Activated T-helper 1 cell treated with anti-CD3 and anti-CD28 coated beads, Interleukin-12 subunit alpha, Interleukin-12 subunit beta, Interleukin-2, Interleukin-4 antibody, amounts not matched to agents 30 ng/mL and 10 ng/mL and 1 ng/mL, durations not matched to agents 14 hours and 24 hours and 36 hours (primary cell): ENCODE results near the gene PDE4D. TPM values are rescaled to one million over a fixed set of nuclear protein-coding genes. Genes with fewer than 3 reads are reported as not detected.
"Not testable (repeated sequence)": the region's sequence is repeated elsewhere in the genome, so short reads cannot be mapped to it uniquely, and the experiment has no call there.

ENCODE experiments used
- DNase-seq: peaks from one replicate; pipeline ENCODE4 v3.0.0; 2021; ENCODE audit warnings: low spot score
- H3K27ac Mint-ChIP-seq: one replicate; pipeline ENCODE4 v1.8.0; 2021; ENCODE audit warnings: mild to moderate bottlenecking, mixed read lengths
- H3K27me3 Mint-ChIP-seq: one replicate; pipeline ENCODE4 v1.8.0; 2022; ENCODE audit warnings: mild to moderate bottlenecking, moderate library complexity, mixed read lengths; ENCODE audit not compliant: insufficient read depth
- H3K36me3 Mint-ChIP-seq: one replicate; pipeline ENCODE4 v1.8.0; 2021; ENCODE audit warnings: low read depth, mixed read lengths
- H3K4me1 Mint-ChIP-seq: one replicate; pipeline ENCODE4 v1.8.0; 2021; ENCODE audit warnings: low read depth, mixed read lengths
- H3K4me3 Mint-ChIP-seq: one replicate; pipeline ENCODE4 v1.8.0; 2021; ENCODE audit warnings: mild to moderate bottlenecking, moderate library complexity, mixed read lengths
- H3K9me3 Mint-ChIP-seq: one replicate; pipeline ENCODE4 v1.8.0; 2021; ENCODE audit warnings: mixed read lengths
- intact Hi-C: fragments of 100-400 bp; cut with micrococcal nuclease; formaldehyde crosslinking; loops from one replicate; pipeline ENCODE4 v1.15.1; 2024
- total RNA-seq: library from RNA; stranded (reverse); gene quantifications from 2 replicates; pipeline ENCODE4 v1.2.3, GENCODE V29; 2022

The PDE4D gene
- total RNA-seq, 1 donor from 2014 or later, result 50.6 TPM

DNA sequence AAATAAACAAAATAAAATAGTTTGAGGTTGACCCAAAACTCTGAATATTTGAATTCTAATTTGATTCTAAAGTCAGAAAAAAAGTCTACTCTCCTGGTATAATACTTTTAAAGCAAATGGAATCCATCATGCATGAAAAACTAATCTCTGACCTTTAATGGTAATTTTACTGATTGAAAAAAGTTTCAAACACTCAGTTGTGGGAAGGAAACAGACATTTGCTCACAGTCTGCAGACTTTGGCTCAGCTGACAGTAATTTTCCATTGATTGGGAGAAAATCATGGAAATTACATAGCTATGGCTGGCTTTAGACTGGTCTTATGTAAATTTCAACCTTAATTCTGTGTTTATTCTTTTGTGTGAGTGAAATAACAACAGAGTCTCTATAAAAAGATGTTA lies 574.3 kb downstream of the PDE4D start:
- Mint-ChIP-seq H3K27ac (no peak overlapping the region), H3K4me1 (no peaks in the 10 kb centered on the region), H3K9me3 (no peaks in the 10 kb centered on the region), H3K27me3 (peaks cover 11% of the 10 kb centered on the region), H3K36me3 (no peaks in the 10 kb centered on the region), H3K4me3 (no peak overlapping the region)
- intact Hi-C loops, result no loop called here
- DNase-seq, result no peak

DNA sequence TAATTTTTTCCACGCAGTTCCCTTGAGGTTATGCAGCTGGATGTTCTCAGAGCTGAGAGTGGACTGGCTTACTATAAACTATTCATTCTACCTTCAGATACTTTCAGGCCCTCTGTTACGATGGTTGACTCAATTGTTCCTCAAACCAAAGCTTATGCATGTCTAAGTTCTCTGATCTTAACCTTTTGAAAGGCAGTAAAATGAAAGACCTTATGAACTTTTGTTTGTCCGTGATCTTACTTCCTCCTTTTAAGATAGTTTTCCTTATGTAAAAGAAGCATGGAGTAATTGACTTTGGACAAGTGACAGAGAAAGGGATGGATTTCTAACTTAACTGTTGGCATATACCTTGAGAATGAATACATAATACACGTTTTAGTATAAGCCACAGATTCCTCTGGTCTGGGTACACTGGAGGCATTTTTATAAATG lies 575.7 kb downstream of the PDE4D start:
- H3K4me1 Mint-ChIP-seq, result no peaks in the 10 kb centered on the region
- no peaks in the 10 kb centered on the region for H3K36me3 Mint-ChIP-seq
- H3K4me3 Mint-ChIP-seq, result no peak overlapping the region
- intact Hi-C loops, result no loop called here
- no peaks in the 10 kb centered on the region for H3K9me3 Mint-ChIP-seq
- no peak for DNase-seq
- no peak overlapping the region for H3K27ac Mint-ChIP-seq
- peaks cover 8% of the 10 kb centered on the region for H3K27me3 Mint-ChIP-seq

DNA sequence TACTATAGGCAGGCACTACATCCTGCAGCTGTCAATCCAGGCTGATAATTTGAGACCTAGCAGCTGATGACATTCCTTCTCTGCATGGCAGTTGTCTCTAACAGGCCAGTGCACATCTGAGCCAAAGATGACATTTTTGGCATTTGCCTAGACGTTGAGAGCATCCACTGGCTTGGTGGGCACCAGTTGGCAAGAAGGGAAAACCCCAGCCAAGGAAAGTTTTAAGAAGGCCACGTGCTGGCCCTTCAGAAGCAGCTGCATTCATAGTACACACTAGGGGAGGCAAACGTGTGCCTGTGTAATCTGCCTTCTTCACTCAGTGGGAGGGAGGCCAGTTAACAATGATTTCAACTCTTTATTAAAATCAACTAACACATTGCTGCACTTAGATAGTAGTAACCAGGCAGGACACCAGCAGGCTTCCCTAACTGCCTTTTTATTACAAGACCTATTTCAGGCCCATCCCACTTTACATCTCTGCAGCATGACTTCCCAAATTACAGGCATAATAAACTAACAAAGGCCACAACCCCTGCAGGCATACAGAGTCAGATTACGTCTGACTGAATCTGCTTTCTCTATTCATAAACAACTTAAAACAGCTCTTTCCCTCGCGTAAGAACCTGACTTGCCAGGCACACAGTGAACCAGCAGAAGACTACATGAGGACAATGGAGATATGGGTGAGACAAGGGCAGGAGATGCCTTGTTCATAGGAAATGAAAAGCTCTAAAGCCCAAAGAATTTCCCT lies 576.3 kb downstream of the PDE4D start:
- Mint-ChIP-seq H3K27me3 (peaks cover 8% of the 10 kb centered on the region), H3K36me3 (no peaks in the 10 kb centered on the region), H3K4me3 (no peak overlapping the region), H3K27ac (no peak overlapping the region), H3K4me1 (no peaks in the 10 kb centered on the region), H3K9me3 (no peaks in the 10 kb centered on the region)
- DNase-seq, result no peak
- intact Hi-C loops, result no loop called here

DNA sequence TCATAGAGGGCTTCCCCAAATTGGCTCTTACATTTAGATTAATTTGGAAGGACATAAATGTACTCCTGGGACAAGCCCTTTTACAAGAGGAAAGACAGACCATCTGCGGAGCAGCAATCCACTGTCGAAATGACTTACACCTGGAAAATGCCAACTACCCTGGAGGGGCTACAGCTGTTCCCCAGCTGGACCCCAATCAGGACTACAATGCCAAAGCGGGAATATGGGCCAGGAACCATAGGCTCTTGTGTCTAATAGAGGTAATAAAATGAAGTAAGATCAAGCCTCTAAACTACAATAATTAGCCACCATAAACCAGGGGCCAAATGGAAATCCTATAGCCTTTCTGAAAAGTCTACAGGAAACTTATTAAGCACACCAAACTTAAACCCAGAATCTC lies 581.3 kb downstream of the PDE4D start:
- intact Hi-C loops, result no loop called here
- Mint-ChIP-seq H3K27ac (no peak overlapping the region), H3K36me3 (no peaks in the 10 kb centered on the region), H3K4me3 (no peak overlapping the region), H3K4me1 (no peaks in the 10 kb centered on the region), H3K9me3 (no peaks in the 10 kb centered on the region), H3K27me3 (peaks cover 4% of the 10 kb centered on the region)
- no peak for DNase-seq

DNA sequence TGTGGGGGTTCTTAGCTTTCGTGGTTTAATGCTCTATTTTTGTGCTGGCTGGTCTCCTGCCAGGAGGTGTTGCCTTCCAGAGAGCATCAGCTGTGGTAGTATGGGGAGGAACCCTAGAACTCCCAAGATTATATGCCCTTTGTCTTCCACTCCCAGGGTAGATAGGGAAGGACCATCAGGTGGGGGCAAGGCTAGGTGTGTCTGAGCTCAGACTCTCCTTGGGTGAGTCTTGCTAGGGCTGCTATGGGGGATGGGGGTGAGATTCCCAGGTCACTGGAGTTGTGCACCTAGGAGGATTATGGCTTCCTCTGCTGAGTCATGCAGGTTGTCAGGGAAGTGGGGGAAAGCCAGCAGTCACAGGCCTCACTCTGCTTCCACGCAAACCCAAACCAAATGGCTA lies 584.8 kb downstream of the PDE4D start:
- H3K27me3 Mint-ChIP-seq, H3K4me1 Mint-ChIP-seq, H3K4me3 Mint-ChIP-seq, intact Hi-C loops, H3K36me3 Mint-ChIP-seq, H3K27ac Mint-ChIP-seq, H3K9me3 Mint-ChIP-seq, DNase-seq: not testable (repeated sequence)

DNA sequence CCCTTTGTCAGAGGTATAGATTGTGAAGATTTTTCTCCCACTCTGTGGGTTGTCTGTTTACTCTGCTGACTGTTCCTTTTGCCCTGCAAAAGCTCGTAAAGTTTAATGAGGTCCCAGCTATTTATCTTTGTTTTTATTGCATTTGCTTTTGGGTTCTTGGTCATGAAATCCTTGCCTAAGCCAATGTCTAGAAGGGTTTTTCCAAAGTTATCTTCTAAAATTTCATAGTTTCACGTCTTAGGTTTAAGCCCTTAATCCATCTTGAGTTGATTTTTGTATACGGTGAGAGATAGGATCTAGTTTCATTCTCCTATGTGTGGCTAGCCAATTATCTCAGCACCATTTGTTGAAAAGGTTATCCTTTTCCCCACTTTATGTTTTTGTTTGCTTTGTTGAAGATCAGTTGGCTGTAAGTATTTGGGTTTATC lies 590.2 kb downstream of the PDE4D start:
- H3K36me3 Mint-ChIP-seq, H3K4me3 Mint-ChIP-seq, H3K27ac Mint-ChIP-seq, H3K4me1 Mint-ChIP-seq, H3K27me3 Mint-ChIP-seq, DNase-seq, intact Hi-C loops, H3K9me3 Mint-ChIP-seq: not testable (repeated sequence)

DNA sequence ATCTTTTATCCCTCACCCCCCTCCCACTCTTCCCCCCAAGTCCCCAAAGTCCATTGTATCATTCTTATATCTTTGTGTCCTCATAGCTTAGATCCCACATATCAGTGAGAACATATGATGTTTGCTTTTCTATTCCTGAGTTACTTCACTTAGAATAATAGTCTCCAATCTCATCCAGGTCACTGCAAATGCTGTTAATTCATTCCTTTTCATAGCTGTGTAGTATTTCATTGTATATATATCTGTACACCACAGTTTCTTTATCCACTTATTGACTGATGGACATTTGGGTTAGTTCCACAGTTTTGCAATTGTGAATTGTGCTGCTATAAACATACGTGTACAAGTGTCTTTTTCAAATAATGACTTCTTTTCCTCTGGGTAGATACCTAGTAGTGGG lies 591.0 kb downstream of the PDE4D start:
- H3K4me3 Mint-ChIP-seq, H3K27ac Mint-ChIP-seq, H3K4me1 Mint-ChIP-seq, H3K27me3 Mint-ChIP-seq, intact Hi-C loops, H3K9me3 Mint-ChIP-seq, H3K36me3 Mint-ChIP-seq, DNase-seq: not testable (repeated sequence)

DNA sequence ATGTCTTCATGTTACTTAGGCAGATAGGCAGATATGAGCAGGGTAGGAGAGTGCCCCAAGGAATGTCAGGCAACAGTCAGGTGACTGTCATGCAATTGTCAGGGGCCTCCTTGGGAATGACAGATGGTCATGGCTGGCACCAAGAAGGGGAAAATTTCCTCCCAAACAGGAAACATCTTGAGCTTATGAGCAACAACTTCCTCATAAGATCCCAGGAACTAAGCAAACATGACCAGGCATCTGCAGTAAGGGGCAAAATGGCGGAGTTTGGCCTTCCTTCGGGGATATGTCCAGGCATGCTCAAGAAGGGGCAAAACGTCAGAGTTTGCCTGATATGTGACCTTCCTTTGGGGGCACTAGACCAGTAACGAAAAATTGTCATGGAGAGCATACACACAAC lies 591.8 kb downstream of the PDE4D start:
- Mint-ChIP-seq H3K4me1 (peaks cover 9% of the 10 kb centered on the region), H3K4me3 (no peak overlapping the region), H3K27ac (no peak overlapping the region), H3K27me3 (peaks cover 6% of the 10 kb centered on the region), H3K9me3 (peaks cover 7% of the 10 kb centered on the region), H3K36me3 (no peaks in the 10 kb centered on the region)
- intact Hi-C loops, result no loop called here
- DNase-seq, result no peak

DNA sequence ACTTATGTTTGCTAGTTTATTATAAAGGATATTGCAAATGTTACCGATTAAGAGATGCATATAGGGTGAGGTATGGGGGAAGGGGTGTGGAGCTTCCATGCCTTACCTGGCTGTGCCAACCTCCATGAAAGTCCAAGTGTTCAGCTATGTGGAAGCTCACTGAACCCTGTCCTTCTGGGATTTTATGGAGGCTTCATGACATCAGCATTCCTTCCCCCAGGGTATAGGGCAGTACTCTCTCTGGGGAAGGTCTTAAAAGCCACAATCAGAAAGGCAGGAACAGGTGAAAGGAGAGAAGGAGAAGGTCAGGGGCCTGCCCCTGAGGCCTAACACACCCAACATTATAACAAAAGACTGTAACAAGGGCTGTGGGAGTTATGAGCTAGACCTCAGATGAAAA lies 592.6 kb downstream of the PDE4D start:
- no peak overlapping the region for H3K27ac Mint-ChIP-seq
- peaks cover 7% of the 10 kb centered on the region for H3K9me3 Mint-ChIP-seq
- DNase-seq, result no peak
- intact Hi-C loops, result no loop called here
- peaks cover 6% of the 10 kb centered on the region for H3K27me3 Mint-ChIP-seq
- H3K4me3 Mint-ChIP-seq, result no peak overlapping the region
- no peaks in the 10 kb centered on the region for H3K36me3 Mint-ChIP-seq
- H3K4me1 Mint-ChIP-seq, result peaks cover 13% of the 10 kb centered on the region

DNA sequence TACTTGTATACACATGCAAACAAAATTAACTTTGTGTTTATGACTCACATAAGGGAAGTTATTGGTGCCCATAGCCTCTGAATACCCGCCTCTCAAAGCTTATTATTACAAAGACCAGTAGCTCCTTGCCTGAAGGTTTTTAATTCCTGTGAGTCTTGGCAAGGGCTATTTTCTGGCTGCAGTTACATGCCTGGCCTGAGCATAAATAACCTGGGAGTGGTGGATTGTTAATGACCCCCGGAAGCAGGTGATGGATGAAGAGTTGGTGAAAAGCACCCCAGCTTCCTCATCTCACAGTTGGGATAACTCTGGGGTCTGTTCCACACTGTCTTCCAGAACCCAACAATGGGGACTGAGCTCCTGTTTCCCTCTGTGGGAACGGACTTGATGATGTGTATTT lies 594.5 kb downstream of the PDE4D start:
- Mint-ChIP-seq H3K9me3 (peaks cover 7% of the 10 kb centered on the region), H3K36me3 (no peaks in the 10 kb centered on the region), H3K4me1 (peaks cover 13% of the 10 kb centered on the region), H3K27me3 (peaks cover 2% of the 10 kb centered on the region), H3K27ac (no peak overlapping the region), H3K4me3 (no peak overlapping the region)
- intact Hi-C loops, result no loop called here
- no peak for DNase-seq

DNA sequence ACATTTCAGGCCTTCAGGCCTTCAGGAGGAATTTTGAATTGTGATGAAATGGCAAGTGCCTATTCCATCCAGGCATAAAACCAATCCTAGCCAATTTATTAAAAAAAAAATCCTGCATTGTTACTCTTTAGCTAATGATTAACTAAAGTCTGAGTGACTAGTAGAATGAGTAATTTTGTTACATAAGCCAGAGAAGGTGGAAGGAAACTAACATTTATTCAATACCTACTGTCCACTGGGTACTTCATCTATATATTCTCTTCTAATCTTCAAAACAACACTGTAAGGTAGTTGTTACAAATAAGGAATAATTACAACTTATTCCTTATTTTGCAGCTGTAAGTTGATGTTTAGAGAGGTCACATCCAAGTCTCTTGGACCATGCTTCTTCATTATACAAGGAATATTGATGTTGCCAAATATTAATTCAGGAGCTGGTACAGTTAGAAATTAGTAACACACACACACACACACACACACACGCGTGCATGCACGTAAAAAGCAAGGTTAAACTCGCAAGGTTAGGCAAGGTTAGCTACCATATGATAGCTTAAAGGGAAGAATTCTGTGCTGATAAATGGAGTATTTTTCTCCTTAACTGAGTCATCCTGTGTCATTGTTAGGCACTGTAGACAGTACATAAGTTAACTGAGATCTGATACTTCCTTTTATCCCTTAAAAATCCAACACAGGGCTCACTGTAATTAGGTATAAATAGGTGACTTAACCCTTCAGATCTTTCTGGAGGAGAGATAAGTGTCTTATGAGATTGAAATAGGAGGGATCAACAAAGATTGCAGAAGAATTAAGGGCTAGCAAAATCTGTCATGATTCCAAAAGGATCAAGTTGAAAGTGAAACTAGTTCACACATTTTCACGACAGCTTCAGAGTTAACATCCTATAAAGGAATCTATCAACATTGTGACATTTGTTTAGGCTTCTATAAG lies 596.9 kb downstream of the PDE4D start:
- Mint-ChIP-seq H3K9me3 (no peaks in the 10 kb centered on the region), H3K36me3 (no peaks in the 10 kb centered on the region), H3K27ac (no peak overlapping the region), H3K4me1 (peaks cover 13% of the 10 kb centered on the region), H3K27me3 (peaks cover 2% of the 10 kb centered on the region), H3K4me3 (no peak overlapping the region)
- no peak for DNase-seq
- intact Hi-C loops, result no loop called here

DNA sequence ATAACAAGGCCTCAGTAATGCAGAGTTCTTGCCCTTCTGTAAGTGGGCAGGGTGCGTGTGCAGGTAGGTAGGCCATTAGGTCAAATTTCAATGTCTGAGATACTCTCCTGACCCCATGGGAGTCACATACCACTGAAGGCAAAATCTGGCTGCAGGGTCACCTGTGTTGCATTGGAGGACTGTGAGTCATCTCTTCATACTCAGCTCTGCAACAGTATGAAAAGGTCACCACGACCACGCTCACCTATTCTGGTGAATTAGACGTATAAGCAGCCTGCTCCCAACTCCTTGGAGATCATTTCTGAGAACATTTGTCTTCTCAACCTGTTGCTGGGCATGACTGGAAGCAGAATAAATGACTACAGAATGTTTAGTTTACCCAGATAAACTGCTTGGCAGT lies 599.8 kb downstream of the PDE4D start:
- no peak overlapping the region for H3K27ac Mint-ChIP-seq
- H3K9me3 Mint-ChIP-seq, result no peaks in the 10 kb centered on the region
- H3K4me1 Mint-ChIP-seq, result peaks cover 13% of the 10 kb centered on the region

DNA sequence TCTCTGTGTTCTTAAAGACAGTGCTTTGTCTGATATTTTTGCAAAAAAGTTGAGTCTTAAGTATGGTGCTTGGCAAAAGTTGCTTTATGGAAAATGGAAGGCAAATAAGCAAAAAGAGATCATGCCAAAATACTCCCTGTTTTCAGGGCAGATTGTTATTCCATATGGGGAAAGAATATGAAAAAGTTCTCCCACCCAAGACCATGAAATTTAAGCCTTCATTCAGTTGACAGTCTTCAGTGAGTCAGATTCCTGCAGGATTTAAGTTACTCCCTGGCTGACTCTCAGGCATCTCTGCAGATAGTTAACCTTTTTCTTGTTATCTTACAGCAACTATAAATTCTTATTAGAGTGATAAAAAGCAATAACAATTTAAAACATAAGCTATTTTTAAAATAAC lies 601.6 kb downstream of the PDE4D start:
- Mint-ChIP-seq H3K36me3 (no peaks in the 10 kb centered on the region), H3K4me3 (no peak overlapping the region), H3K4me1 (peaks cover 6% of the 10 kb centered on the region), H3K27me3 (peaks cover 16% of the 10 kb centered on the region), H3K9me3 (no peaks in the 10 kb centered on the region), H3K27ac (no peak overlapping the region)
- no peak for DNase-seq
- intact Hi-C loops, result no loop called here

More for the DNA sequence above, 599.8 kb downstream of the PDE4D start:
- Mint-ChIP-seq H3K36me3 (no peaks in the 10 kb centered on the region), H3K4me3 (no peak overlapping the region), H3K27me3 (peaks cover 17% of the 10 kb centered on the region)
- no peak for DNase-seq
- intact Hi-C loops, result no loop called here
